ENCODE results near the gene MEGF11. TPM values are rescaled to one million over a fixed set of nuclear protein-coding genes. Genes with fewer than 3 reads are reported as not detected.

MEGF11 gene
- total RNA-seq, 1 donor from 2014 or later, result not detected

DNA sequence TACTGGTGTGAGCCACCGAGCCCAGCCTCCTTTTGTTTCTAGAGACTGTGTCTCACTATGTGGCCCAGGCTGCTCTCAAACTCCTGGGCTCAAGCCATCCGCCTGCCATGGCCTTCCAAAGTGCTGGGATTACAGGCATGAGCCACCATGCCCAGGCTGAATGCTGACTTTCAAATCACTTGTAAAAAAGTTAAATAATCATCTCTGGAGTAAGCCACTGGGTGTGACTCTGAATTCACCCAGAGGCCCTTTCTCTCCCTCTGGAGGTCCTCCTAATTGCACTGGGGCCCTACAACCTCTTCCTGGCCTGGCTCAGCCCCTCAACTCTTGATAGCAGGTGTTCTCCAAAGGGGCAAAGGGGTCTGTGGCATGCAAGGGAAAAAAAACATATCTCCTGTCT, 54.8 kb downstream of the MEGF11 start:
- ATAC-seq (ENCODE audit: low read depth) (no peak), DNase-seq (no peak)
- H3K4me3 Mint-ChIP-seq, result no peak overlapping the region
- intact Hi-C loops (cut with micrococcal nuclease), result loop anchor here (10.0 kb wide), 1 partner anchor 464 kb away; no protein-coding TSS in a partner anchor
- CTCF ChIA-PET, result no interaction called here
- no peaks in the 10 kb centered on the region for H3K4me1 Mint-ChIP-seq
- H3K36me3 Mint-ChIP-seq (ENCODE audit: low read depth), result no peaks in the 10 kb centered on the region
- no peaks in the 10 kb centered on the region for H3K9me3 Mint-ChIP-seq
- H3K27ac Mint-ChIP-seq, result no peak overlapping the region
- H3K27me3 Mint-ChIP-seq, result peaks cover 7% of the 10 kb centered on the region
- TF ChIP-seq, protein P1, sequence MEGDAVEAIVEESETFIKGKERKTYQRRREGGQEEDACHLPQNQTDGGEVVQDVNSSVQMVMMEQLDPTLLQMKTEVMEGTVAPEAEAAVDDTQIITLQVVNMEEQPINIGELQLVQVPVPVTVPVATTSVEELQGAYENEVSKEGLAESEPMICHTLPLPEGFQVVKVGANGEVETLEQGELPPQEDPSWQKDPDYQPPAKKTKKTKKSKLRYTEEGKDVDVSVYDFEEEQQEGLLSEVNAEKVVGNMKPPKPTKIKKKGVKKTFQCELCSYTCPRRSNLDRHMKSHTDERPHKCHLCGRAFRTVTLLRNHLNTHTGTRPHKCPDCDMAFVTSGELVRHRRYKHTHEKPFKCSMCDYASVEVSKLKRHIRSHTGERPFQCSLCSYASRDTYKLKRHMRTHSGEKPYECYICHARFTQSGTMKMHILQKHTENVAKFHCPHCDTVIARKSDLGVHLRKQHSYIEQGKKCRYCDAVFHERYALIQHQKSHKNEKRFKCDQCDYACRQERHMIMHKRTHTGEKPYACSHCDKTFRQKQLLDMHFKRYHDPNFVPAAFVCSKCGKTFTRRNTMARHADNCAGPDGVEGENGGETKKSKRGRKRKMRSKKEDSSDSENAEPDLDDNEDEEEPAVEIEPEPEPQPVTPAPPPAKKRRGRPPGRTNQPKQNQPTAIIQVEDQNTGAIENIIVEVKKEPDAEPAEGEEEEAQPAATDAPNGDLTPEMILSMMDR (IDR thresholded peaks at IDR 0.05), result no peak
- POLR2A ChIA-PET, result no interaction called here

DNA sequence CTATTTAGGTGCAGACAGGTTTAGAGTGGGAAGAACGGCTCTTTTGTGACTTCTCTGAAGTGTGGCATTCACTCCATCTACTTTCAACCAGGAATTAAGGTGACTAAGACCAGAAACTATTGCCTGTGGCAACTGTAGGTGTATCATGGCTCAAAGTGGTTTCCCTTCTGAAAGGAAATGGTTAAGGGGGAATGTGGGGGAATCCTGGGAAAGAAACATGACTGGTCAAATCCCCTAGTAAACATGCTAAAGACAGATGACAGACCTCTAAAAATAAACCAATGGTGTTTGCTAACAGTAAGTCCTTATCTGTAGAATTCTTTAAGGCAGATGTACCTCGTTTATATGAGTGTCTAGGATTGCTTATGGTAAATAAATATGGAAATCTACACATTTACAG, 56.9 kb downstream of the MEGF11 start:
- Mint-ChIP-seq H3K36me3 (ENCODE audit: low read depth) (no peaks in the 10 kb centered on the region), H3K27ac (no peak overlapping the region), H3K27me3 (peaks cover 10% of the 10 kb centered on the region), H3K4me1 (no peaks in the 10 kb centered on the region), H3K9me3 (no peaks in the 10 kb centered on the region), H3K4me3 (no peak overlapping the region)
- intact Hi-C loops (cut with micrococcal nuclease), result loop anchor here (10.0 kb wide), 1 partner anchor 462 kb away; no protein-coding TSS in a partner anchor
- ChIA-PET POLR2A (interaction anchor here (0.6 kb wide), 1 partner anchor 341 kb away, joined by 13 read pairs; no protein-coding TSS in a partner anchor), CTCF (no interaction called here)
- DNase-seq (no peak), ATAC-seq (ENCODE audit: low read depth) (no peak)
- TF ChIP-seq, protein P1 (IDR thresholded peaks at IDR 0.05), result no peak

DNA sequence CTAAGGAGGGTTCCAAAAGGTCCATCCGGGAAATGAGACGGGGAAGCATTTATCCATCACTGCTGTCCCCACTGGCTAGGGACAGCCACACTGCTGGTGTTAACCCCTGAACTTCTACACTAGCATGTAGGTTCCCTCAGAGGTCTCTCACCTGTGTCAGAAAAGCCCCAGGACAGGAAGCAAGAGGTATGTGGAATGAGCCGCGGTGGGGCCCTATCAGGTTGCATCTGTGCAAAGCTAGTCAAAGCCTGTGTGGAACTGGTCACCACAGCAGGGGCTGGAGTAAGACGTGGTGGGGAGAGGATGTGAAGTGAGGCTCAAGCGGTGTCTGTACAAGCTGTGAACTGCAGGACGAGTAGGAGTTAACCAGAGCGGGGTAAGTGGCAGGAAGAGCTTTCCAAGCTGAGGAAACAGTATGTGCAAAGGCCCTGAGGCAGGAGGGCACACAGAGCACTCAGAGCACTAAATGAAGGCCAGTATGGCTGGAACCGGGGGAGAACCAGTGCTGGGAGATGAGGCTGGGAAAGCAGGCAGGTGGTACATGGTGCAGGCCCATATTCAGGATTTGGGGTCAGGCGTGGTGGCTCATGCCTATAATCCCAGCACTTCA, 57.8 kb downstream of the MEGF11 start:
- ATAC-seq (ENCODE audit: low read depth), result no peak
- Mint-ChIP-seq H3K4me3 (no peak overlapping the region), H3K4me1 (peaks cover 3% of the 10 kb centered on the region), H3K27me3 (peaks cover 7% of the 10 kb centered on the region), H3K36me3 (ENCODE audit: low read depth) (no peaks in the 10 kb centered on the region), H3K9me3 (no peaks in the 10 kb centered on the region), H3K27ac (no peak overlapping the region)
- no peak for DNase-seq
- POLR2A ChIA-PET, result no interaction called here
- CTCF ChIA-PET, result no interaction called here
- intact Hi-C loops (cut with micrococcal nuclease), result loop anchor here (10.0 kb wide), 1 partner anchor 461 kb away; no protein-coding TSS in a partner anchor
- TF ChIP-seq, protein P1 (IDR thresholded peaks at IDR 0.05), result no peak

- intact Hi-C loops (cut with micrococcal nuclease), result loop anchor here (5.0 to 10.0 kb wide), 2 partner anchors 271 to 458 kb away; no protein-coding TSS in a partner anchor
- no peaks in the 10 kb centered on the region for H3K36me3 Mint-ChIP-seq (ENCODE audit: low read depth)
- POLR2A ChIA-PET, result no interaction called here
- TF ChIP-seq, protein P1 (IDR thresholded peaks at IDR 0.05), result no peak
- DNase-seq (no peak), ATAC-seq (ENCODE audit: low read depth) (no peak)
- H3K9me3 Mint-ChIP-seq, result no peaks in the 10 kb centered on the region
- peaks cover 6% of the 10 kb centered on the region for H3K27me3 Mint-ChIP-seq
- CTCF ChIA-PET, result no interaction called here
- H3K4me1 Mint-ChIP-seq, result peaks cover 3% of the 10 kb centered on the region
- H3K27ac Mint-ChIP-seq, result no peak overlapping the region
- H3K4me3 Mint-ChIP-seq, result no peak overlapping the region
Observed at GRCh38 chr15:66193066-66193465, 60.5 kb downstream of the MEGF11 start.

DNA sequence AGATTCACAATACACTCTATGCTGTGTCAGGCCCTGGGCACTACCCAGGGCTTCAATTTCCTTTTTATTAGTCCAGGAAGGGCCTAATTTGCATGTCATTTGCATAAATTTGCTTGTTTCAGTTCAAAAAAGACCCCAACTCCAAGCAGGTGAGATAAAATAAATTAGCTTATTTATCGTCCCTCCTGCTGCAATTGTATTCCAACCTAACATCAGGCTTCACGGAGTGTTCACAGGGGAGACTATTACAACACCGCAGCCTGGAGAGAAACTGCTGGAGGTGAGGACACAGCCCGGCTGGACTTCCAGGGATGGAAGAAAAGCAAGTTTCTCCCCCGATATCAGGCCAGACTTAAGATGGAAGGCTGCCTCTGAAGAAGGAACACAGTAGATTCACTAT, 62.8 kb downstream of the MEGF11 start:
- POLR2A ChIA-PET, result no interaction called here
- CTCF ChIA-PET, result interaction anchor here (1.1 kb wide), 1 partner anchor 322 kb away, joined by 4 read pairs; the partner anchor contains the start of gene RAB11A
- H3K27ac Mint-ChIP-seq, result no peak overlapping the region
- TF ChIP-seq, protein P1 (IDR thresholded peaks at IDR 0.05), result no peak
- intact Hi-C loops (cut with micrococcal nuclease), result loop anchor here (1.0 to 10.0 kb wide), 3 partner anchors 268 to 552 kb away; no protein-coding TSS in a partner anchor
- no peaks in the 10 kb centered on the region for H3K9me3 Mint-ChIP-seq
- no peak overlapping the region for H3K4me3 Mint-ChIP-seq
- no peak for ATAC-seq (ENCODE audit: low read depth)
- H3K4me1 Mint-ChIP-seq, result peaks cover 3% of the 10 kb centered on the region
- H3K36me3 Mint-ChIP-seq (ENCODE audit: low read depth), result no peaks in the 10 kb centered on the region
- H3K27me3 Mint-ChIP-seq, result peaks cover 9% of the 10 kb centered on the region
- DNase-seq, result no peak
